ENCODE data around the gene ZFYVE21.
"Not testable (repeated sequence)": the region's sequence is repeated elsewhere in the genome, so short reads cannot be mapped to it uniquely, and the experiment has no call there.

The ZFYVE21 gene

GRCh38 chr14:103688441-103688840, 27.2 kb upstream of the ZFYVE21 start:
- Mint-ChIP-seq H3K4me3 (no peak overlapping the region), H3K9me3 (no peaks in the 10 kb centered on the region), H3K4me1 (no peaks in the 10 kb centered on the region), H3K36me3 (ENCODE audit: low read depth) (peaks cover 37% of the 10 kb centered on the region), H3K27ac (peak overlapping the region; percentile 29), H3K27me3 (ENCODE audit: low read depth, poor library complexity) (no peaks in the 10 kb centered on the region)
- DNase-seq: no peak
- no peak for TF ChIP-seq CTCF (IDR thresholded peaks at IDR 0.05)

- H3K9me3 Mint-ChIP-seq: no peaks in the 10 kb centered on the region
- H3K27ac Mint-ChIP-seq: no peak overlapping the region
- H3K27me3 Mint-ChIP-seq (ENCODE audit: low read depth, poor library complexity): no peaks in the 10 kb centered on the region
- no peaks in the 10 kb centered on the region for H3K4me1 Mint-ChIP-seq
- no peak for TF ChIP-seq CTCF (IDR thresholded peaks at IDR 0.05)
- DNase-seq: no peak
- no peak overlapping the region for H3K4me3 Mint-ChIP-seq
- H3K36me3 Mint-ChIP-seq (ENCODE audit: low read depth): peaks cover 41% of the 10 kb centered on the region
Measured at GRCh38 chr14:103688906-103689902, 26.4 kb upstream of the ZFYVE21 start.

GRCh38 chr14:103690332-103690731, 25.3 kb upstream of the ZFYVE21 start:
- no peak overlapping the region for H3K4me3 Mint-ChIP-seq
- H3K36me3 Mint-ChIP-seq (ENCODE audit: low read depth): peaks cover 40% of the 10 kb centered on the region
- H3K9me3 Mint-ChIP-seq: no peaks in the 10 kb centered on the region
- no peaks in the 10 kb centered on the region for H3K27me3 Mint-ChIP-seq (ENCODE audit: low read depth, poor library complexity)
- H3K27ac Mint-ChIP-seq: peak overlapping the region; percentile 30
- no peak for TF ChIP-seq CTCF (IDR thresholded peaks at IDR 0.05)
- peaks cover 7% of the 10 kb centered on the region for H3K4me1 Mint-ChIP-seq
- no peak for DNase-seq

GRCh38 chr14:103691655-103692054, 24.0 kb upstream of the ZFYVE21 start:
- not testable (repeated sequence) for DNase-seq; H3K9me3 Mint-ChIP-seq; H3K27me3 Mint-ChIP-seq (ENCODE audit: low read depth, poor library complexity); H3K4me3 Mint-ChIP-seq
- peak overlapping the region; percentile 66 for H3K27ac Mint-ChIP-seq
- peaks cover 29% of the 10 kb centered on the region for H3K36me3 Mint-ChIP-seq (ENCODE audit: low read depth)
- H3K4me1 Mint-ChIP-seq: peaks cover 20% of the 10 kb centered on the region

GRCh38 chr14:103692159-103692558, 23.5 kb upstream of the ZFYVE21 start:
- Mint-ChIP-seq H3K9me3 (no peaks in the 10 kb centered on the region), H3K4me1 (peaks cover 25% of the 10 kb centered on the region), H3K27me3 (ENCODE audit: low read depth, poor library complexity) (no peaks in the 10 kb centered on the region), H3K36me3 (ENCODE audit: low read depth) (peaks cover 24% of the 10 kb centered on the region), H3K27ac (no peak overlapping the region), H3K4me3 (no peak overlapping the region)
- no peak for DNase-seq
- TF ChIP-seq CTCF (IDR thresholded peaks at IDR 0.05): no peak

- no peak for DNase-seq
- Mint-ChIP-seq H3K27me3 (ENCODE audit: low read depth, poor library complexity) (no peaks in the 10 kb centered on the region), H3K27ac (no peak overlapping the region), H3K9me3 (no peaks in the 10 kb centered on the region), H3K4me1 (peaks cover 29% of the 10 kb centered on the region), H3K36me3 (ENCODE audit: low read depth) (peaks cover 21% of the 10 kb centered on the region), H3K4me3 (no peak overlapping the region)
- TF ChIP-seq CTCF (IDR thresholded peaks at IDR 0.05): no peak
Measured at GRCh38 chr14:103692871-103693270, 22.7 kb upstream of the ZFYVE21 start.
